Esophagus (tissue), 2 donors: ENCODE measurements around the gene TRAF3. TPM values are rescaled to one million over a fixed set of nuclear protein-coding genes. Genes with fewer than 3 reads are reported as not detected.

Experiments
- H3K27ac ChIP-seq, 2 donors: one replicate each; pipeline ENCODE4 v1.5.1; 2013; ENCODE audit warnings: low read depth in 2 of 2, mild to moderate bottlenecking in 2 of 2, inconsistent platforms in 1 of 2, low read length in 1 of 2, moderate library complexity in 1 of 2
- H3K27me3 ChIP-seq, 2 donors: one replicate each; pipeline ENCODE4 v1.6.1; 2013; ENCODE audit warnings: low read length in 2 of 2, control low read depth in 1 of 2, mild to moderate bottlenecking in 1 of 2; ENCODE audit not compliant: insufficient read depth in 2 of 2, control insufficient read depth in 1 of 2
- H3K36me3 ChIP-seq, 2 donors: one replicate each; pipeline ENCODE4 v1.6.1; 2013; ENCODE audit warnings: low read length in 1 of 2; ENCODE audit not compliant: control insufficient read depth in 2 of 2, insufficient read depth in 2 of 2
- H3K4me1 ChIP-seq, 2 donors: one replicate each; pipeline ENCODE4 v1.6.1; 2013; ENCODE audit warnings: low read length in 1 of 2; ENCODE audit not compliant: control insufficient read depth in 2 of 2, insufficient read depth in 2 of 2
- H3K4me3 ChIP-seq, 2 donors: one replicate each; pipeline ENCODE4 v1.5.1; 2013; ENCODE audit warnings: low read length in 2 of 2, mild to moderate bottlenecking in 2 of 2, low read depth in 1 of 2, moderate library complexity in 1 of 2
- H3K9me3 ChIP-seq, 2 donors: one replicate each; pipeline ENCODE4 v1.6.1; 2013; ENCODE audit warnings: mild to moderate bottlenecking in 2 of 2, low read depth in 1 of 2, low read length in 1 of 2, moderate library complexity in 1 of 2; ENCODE audit not compliant: control insufficient read depth in 2 of 2, insufficient read depth in 1 of 2
- WGBS, 2 donors: extraction: QIAGEN DNeasy Blood & Tissue Kit; methylation state at CpG; one replicate each; pipeline ENCODE4 v1.1.7; 2013; 5-methylcytosine and 5-hydroxymethylcytosine counted together
- polyA plus RNA-seq, 2 donors: library from polyadenylated mRNA; stranded (reverse); fragments of 200-250 nt; gene quantifications; one replicate each; pipeline ENCODE4 v1.2.3, GENCODE V29; 2013
- donor health status: healthy with polysubstance abuse.
- donor health status: Bipolar disorder and iron deficiency.

The TRAF3 gene
- polyA plus RNA-seq, 2 donors: 3.8 to 4.9 TPM

- Histone ChIP-seq H3K4me3 (no peak overlapping the region), H3K4me1 (peaks cover 12 to 18% of the 10 kb centered on the region in 2 donors), H3K27me3 (no peaks in the 10 kb centered on the region), H3K36me3 (peaks cover 0 to 5% of the 10 kb centered on the region in 2 donors), H3K27ac (no peak overlapping the region), H3K9me3 (no peaks in the 10 kb centered on the region)
- WGBS, 2 donors: 90 to 91% methylated on average over 5 of the region's 5 CpGs
Measured at GRCh38 chr14:102823546-102823945, 46.3 kb downstream of the TRAF3 start.

DNA sequence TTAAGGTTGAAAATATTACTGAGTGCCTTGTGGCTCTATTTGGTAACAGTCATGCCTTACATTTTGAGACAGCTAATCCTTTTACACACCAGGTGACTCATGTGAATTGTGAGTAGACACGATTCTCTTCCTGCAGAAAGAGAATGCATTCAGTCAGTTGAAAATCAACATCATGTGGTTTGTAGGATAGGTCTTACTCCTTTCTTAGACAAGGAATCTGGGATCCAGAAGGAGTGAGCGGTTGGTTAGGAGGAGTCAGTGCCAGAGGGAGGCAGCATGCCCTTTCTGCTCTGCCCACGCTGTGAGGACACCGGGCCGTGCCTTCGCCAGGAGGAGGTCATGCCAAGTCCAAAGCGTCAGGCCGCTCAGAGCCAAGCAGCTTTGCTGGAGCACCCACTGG, 47.6 kb downstream of the TRAF3 start:
- no peaks in the 10 kb centered on the region for H3K27me3 ChIP-seq
- WGBS, 2 donors: 51 to 77% methylated on average over 8 of the region's 8 CpGs
- no peaks in the 10 kb centered on the region for H3K9me3 ChIP-seq
- peak overlapping the region; percentile 45 to 66 for H3K27ac ChIP-seq
- H3K4me1 ChIP-seq: peaks cover 11 to 12% of the 10 kb centered on the region in 2 donors
- peaks cover 0 to 5% of the 10 kb centered on the region in 2 donors for H3K36me3 ChIP-seq
- H3K4me3 ChIP-seq: no peak overlapping the region

DNA sequence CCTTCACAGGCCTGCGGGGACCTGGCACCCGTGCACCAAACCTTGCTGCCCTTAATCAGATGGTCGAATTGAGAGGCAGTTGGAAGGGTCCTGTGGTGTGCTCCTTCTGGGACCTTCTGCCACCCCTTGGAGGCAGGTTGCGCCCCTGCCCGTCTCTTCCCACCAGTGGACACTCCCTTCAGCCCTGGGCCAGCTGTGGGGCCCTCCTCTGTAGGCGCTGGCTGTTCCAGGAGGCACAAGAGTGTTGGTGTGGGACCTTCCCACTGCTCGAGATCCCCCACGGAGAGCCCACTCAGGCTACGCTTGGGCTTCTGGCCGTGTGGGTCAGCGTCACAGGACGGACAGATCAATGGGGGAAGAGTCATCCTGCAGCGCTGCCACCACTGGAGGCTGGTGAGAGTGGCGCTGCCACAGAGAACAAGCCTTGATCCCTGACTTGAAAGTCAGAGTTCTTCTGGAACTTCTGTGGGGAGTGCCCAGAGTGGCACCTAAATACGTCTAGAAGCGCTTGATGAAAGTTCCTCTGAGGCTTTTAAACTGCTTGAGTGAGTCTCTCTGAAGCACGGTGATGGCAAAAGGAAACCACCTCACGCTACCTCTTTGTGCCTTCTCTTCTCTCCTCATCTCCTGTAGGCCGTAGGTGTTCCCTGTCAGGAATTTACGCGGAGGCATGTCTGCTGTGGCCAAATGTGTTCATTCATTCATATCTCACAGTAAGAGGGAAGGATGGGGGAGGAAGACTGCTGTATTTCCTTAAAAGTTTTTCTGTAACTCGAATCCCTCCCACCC, 48.3 kb downstream of the TRAF3 start:
- H3K27ac ChIP-seq: peak overlapping the region; percentile 45 to 66
- peaks cover 9% of the 10 kb centered on the region in 2 donors for H3K4me1 ChIP-seq
- 85 to 88% methylated on average over 21 to 22 of the region's 22 CpGs for WGBS, 2 donors

DNA sequence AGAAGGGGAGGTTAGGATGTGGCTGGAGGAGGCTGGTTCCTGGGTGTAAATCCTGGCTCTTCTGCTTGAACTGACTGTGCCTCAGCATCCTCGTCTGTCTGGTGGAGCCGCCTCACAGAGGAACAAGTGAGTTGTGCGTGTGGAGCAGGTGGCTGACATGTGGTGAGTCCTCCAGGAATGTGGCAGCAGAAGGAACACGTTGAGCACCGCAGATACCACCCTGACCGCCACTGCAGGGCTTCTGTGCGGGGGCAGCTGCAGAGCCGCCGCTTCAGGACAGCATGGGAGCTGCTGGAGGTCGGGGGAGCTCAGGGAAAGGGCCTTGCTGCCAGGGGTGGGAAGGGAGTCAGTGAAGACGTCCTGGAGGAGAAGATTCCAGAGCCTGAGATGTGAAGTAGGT, 48.9 kb downstream of the TRAF3 start:
- WGBS, 2 donors: 87 to 92% methylated on average over 11 of the region's 11 CpGs
- peaks cover 9% of the 10 kb centered on the region in 2 donors for H3K4me1 ChIP-seq

More for the DNA sequence above, 48.3 kb downstream of the TRAF3 start:
- no peaks in the 10 kb centered on the region for H3K27me3 ChIP-seq
- H3K9me3 ChIP-seq: no peaks in the 10 kb centered on the region
- H3K36me3 ChIP-seq: peaks cover 0 to 5% of the 10 kb centered on the region in 2 donors
- H3K4me3 ChIP-seq: no peak overlapping the region

GRCh38 chr14:102826751-102827675, 49.8 kb downstream of the TRAF3 start:
- no peak overlapping the region for H3K27ac ChIP-seq
- WGBS, 2 donors: 89 to 94% methylated on average over 21 to 25 of the region's 25 CpGs
- H3K4me1 ChIP-seq: peaks cover 9% of the 10 kb centered on the region in 2 donors
- H3K36me3 ChIP-seq: peaks cover 0 to 13% of the 10 kb centered on the region in 2 donors
- no peaks in the 10 kb centered on the region for H3K27me3 ChIP-seq
- no peaks in the 10 kb centered on the region for H3K9me3 ChIP-seq
- H3K4me3 ChIP-seq: no peak overlapping the region

More for the DNA sequence above, 48.9 kb downstream of the TRAF3 start:
- Histone ChIP-seq H3K27ac (no peak overlapping the region), H3K9me3 (no peaks in the 10 kb centered on the region), H3K36me3 (peaks cover 0 to 9% of the 10 kb centered on the region in 2 donors), H3K27me3 (no peaks in the 10 kb centered on the region), H3K4me3 (no peak overlapping the region)

- H3K27me3 ChIP-seq: no peaks in the 10 kb centered on the region
- no peak overlapping the region for H3K4me3 ChIP-seq
- no peak overlapping the region for H3K27ac ChIP-seq
- peaks cover 0 to 13% of the 10 kb centered on the region in 2 donors for H3K36me3 ChIP-seq
- 81 to 93% methylated on average over 13 of the region's 13 CpGs for WGBS, 2 donors
- H3K9me3 ChIP-seq: no peaks in the 10 kb centered on the region
- peaks cover 9% of the 10 kb centered on the region in 2 donors for H3K4me1 ChIP-seq
Measured at GRCh38 chr14:102827716-102828115, 50.5 kb downstream of the TRAF3 start.

GRCh38 chr14:102828151-102828550, 50.9 kb downstream of the TRAF3 start:
- peaks cover 9% of the 10 kb centered on the region in 2 donors for H3K4me1 ChIP-seq
- peaks cover 0 to 13% of the 10 kb centered on the region in 2 donors for H3K36me3 ChIP-seq
- no peaks in the 10 kb centered on the region for H3K27me3 ChIP-seq
- no peak overlapping the region for H3K4me3 ChIP-seq
- no peak overlapping the region for H3K27ac ChIP-seq
- no peaks in the 10 kb centered on the region for H3K9me3 ChIP-seq
- 60 to 73% methylated on average over 11 of the region's 11 CpGs for WGBS, 2 donors

GRCh38 chr14:102829016-102829548, 51.8 kb downstream of the TRAF3 start:
- 56 to 65% methylated on average over 5 of the region's 5 CpGs for WGBS, 2 donors
- Histone ChIP-seq H3K4me3 (no peak overlapping the region), H3K9me3 (no peaks in the 10 kb centered on the region), H3K4me1 (peaks cover 7 to 9% of the 10 kb centered on the region in 2 donors), H3K27me3 (no peaks in the 10 kb centered on the region), H3K27ac (no peak overlapping the region), H3K36me3 (peaks cover 0 to 13% of the 10 kb centered on the region in 2 donors)

- no peak overlapping the region for H3K27ac ChIP-seq
- 82 to 86% methylated on average over 3 of the region's 3 CpGs for WGBS, 2 donors
- peaks cover 0 to 13% of the 10 kb centered on the region in 2 donors for H3K36me3 ChIP-seq
- H3K4me1 ChIP-seq: peaks cover 0 to 2% of the 10 kb centered on the region in 2 donors
- H3K4me3 ChIP-seq: no peak overlapping the region
- no peaks in the 10 kb centered on the region for H3K27me3 ChIP-seq
- no peaks in the 10 kb centered on the region for H3K9me3 ChIP-seq
Measured at GRCh38 chr14:102830474-102831045, 53.3 kb downstream of the TRAF3 start.
